Keratinocyte (primary cell): ENCODE results near the gene KCNB1. TPM values are rescaled to one million over a fixed set of nuclear protein-coding genes. Genes with fewer than 3 reads are reported as not detected.

ENCODE experiments used
- DNase-seq: peaks from one replicate; pipeline ENCODE4 v3.0.0-alpha.2; 2011; ENCODE audit warnings: low read depth, missing footprints, low spot score
- FAIRE-seq: peaks from 2 replicates; lab custom pipeline; 2011; peaks lifted over from hg19 to GRCh38; lab: Jason Lieb, UNC
- H2AFZ ChIP-seq: 2 replicates; pipeline ENCODE4 v1.6.0; 2012; ENCODE audit warnings: low read length, control low read depth, inconsistent platforms; ENCODE audit not compliant: control insufficient read depth
- H3K27ac ChIP-seq: 2 replicates; pipeline ENCODE4 v1.5.1; 2011; ENCODE audit warnings: low read length; ENCODE audit not compliant: control insufficient read depth, insufficient read depth
- H3K27me3 ChIP-seq: 3 replicates; pipeline ENCODE4 v1.6.0; 2011; ENCODE audit warnings: low read length; ENCODE audit not compliant: control insufficient read depth, insufficient read depth; ENCODE audit errors: extremely low read depth
- H3K36me3 ChIP-seq, 2 experiments: 2 replicates in 1 of 2; 3 replicates in 1 of 2; pipeline ENCODE4 v1.5.1; 2011; ENCODE audit warnings: low read length in 2 of 2, mild to moderate bottlenecking in 1 of 2; ENCODE audit not compliant: control insufficient read depth in 2 of 2, insufficient read depth in 2 of 2; ENCODE audit errors: extremely low read depth in 1 of 2
- H3K4me1 ChIP-seq: 3 replicates; pipeline ENCODE4 v1.5.1; 2011; ENCODE audit warnings: low read length; ENCODE audit not compliant: control insufficient read depth, insufficient read depth; ENCODE audit errors: extremely low read depth
- H3K4me2 ChIP-seq: 3 replicates; pipeline ENCODE4 v1.6.0; 2011; ENCODE audit warnings: low read depth, low read length; ENCODE audit not compliant: control insufficient read depth, insufficient read depth; ENCODE audit errors: extremely low read depth
- H3K4me3 ChIP-seq, 3 experiments: fragments of 200-600 bp in 1 of 3; sonication (generic) in 1 of 3; 2 replicates in 2 of 3; 3 replicates in 1 of 3; pipeline ENCODE4 v1.5.1; 2011 to 2016; ENCODE audit warnings: low read length in 3 of 3, mild to moderate bottlenecking in 3 of 3, control low read depth in 2 of 3, inconsistent platforms in 1 of 3, low read depth in 1 of 3, mixed read lengths in 1 of 3, mixed run types in 1 of 3, moderate library complexity in 1 of 3; ENCODE audit not compliant: control insufficient read depth in 2 of 3, insufficient read depth in 2 of 3; ENCODE audit errors: extremely low read depth in 1 of 3
- H3K79me2 ChIP-seq: 2 replicates; pipeline ENCODE4 v1.6.0; 2012; ENCODE audit warnings: low read length; ENCODE audit not compliant: control insufficient read depth, insufficient read depth
- H3K9ac ChIP-seq: 3 replicates; pipeline ENCODE4 v1.6.0; 2011; ENCODE audit warnings: low read length; ENCODE audit not compliant: control insufficient read depth, insufficient read depth; ENCODE audit errors: extremely low read depth
- H3K9me1 ChIP-seq: 3 replicates; pipeline ENCODE4 v1.6.0; 2011; ENCODE audit warnings: low read length; ENCODE audit not compliant: control insufficient read depth, insufficient read depth; ENCODE audit errors: extremely low read depth
- H3K9me3 ChIP-seq: 2 replicates; pipeline ENCODE4 v1.5.1; 2012; ENCODE audit warnings: low read depth, low read length; ENCODE audit not compliant: control insufficient read depth
- H4K20me1 ChIP-seq: 3 replicates; pipeline ENCODE4 v1.6.0; 2011; ENCODE audit warnings: low read length; ENCODE audit not compliant: control insufficient read depth, insufficient read depth; ENCODE audit errors: extremely low read depth
- CTCF ChIP-seq, 3 experiments: IDR thresholded peaks in 1 of 3; conservative IDR thresholded peaks in 1 of 3; optimal IDR thresholded peaks in 1 of 3; 2 replicates in 2 of 3; 3 replicates in 1 of 3; pipeline versions ENCODE3 to v1.5.1; 2011; ENCODE audit warnings: low read length in 3 of 3, mild to moderate bottlenecking in 3 of 3, moderate library complexity in 2 of 3, control low read depth in 1 of 3, inconsistent platforms in 1 of 3; ENCODE audit not compliant: insufficient read depth in 2 of 3; ENCODE audit errors: extremely low read depth in 1 of 3
- EZH2 ChIP-seq: IDR thresholded peaks from one replicate; pipeline ENCODE4 v1.6.1; 2012; ENCODE audit warnings: inconsistent platforms, mild to moderate bottlenecking, low read length, moderate library complexity
- dilution Hi-C: fragments of 300-500 bp; cut with MboI; formaldehyde crosslinking; loops from one replicate; pipeline ENCODE4 v1.7.0; 2020; ENCODE audit warnings: low sequenced_read_pairs; ENCODE audit not compliant: extremely low pct_ligation_motif_present
- polyA plus RNA-seq, 5 experiments: library from polyadenylated mRNA; depleted of rRNA in 3 of 5; stranded (reverse) in 3 of 5; stranded (forward) in 1 of 5; unstranded in 1 of 5; fragments of >200 nt; gene quantifications; 1 replicate in 1 of 5; 2 replicates in 3 of 5; 3 replicates in 1 of 5; pipeline versions ENCODE4 v1.2.1 to v1.2.3, GENCODE V29; 2011 to 2012; ENCODE audit warnings: missing spikeins in 2 of 5, low read depth in 1 of 5, low replicate concordance in 1 of 5

The KCNB1 gene
- polyA plus RNA-seq, 1 donor (not counting 4 experiments of a cell fraction or from before 2014, with no cell fraction given), result not detected

- Histone ChIP-seq H3K4me1 (no peaks in the 10 kb centered on the region), H4K20me1 (no peaks in the 10 kb centered on the region), H3K27me3 (peaks cover 9% of the 10 kb centered on the region), H3K79me2 (no peaks in the 10 kb centered on the region), H3K4me3 (no peak overlapping the region), H2AFZ (no peak overlapping the region), H3K9me3 (no peaks in the 10 kb centered on the region), H3K36me3 (no peaks in the 10 kb centered on the region), H3K9ac (no peak overlapping the region), H3K9me1 (no peaks in the 10 kb centered on the region), H3K27ac (no peak overlapping the region), H3K4me2 (no peak overlapping the region)
- dilution Hi-C loops, result no loop called here
- no peak for FAIRE-seq
- DNase-seq, result no peak
- TF ChIP-seq CTCF (optimal IDR thresholded peaks at IDR 0.05 in 1 of 3, IDR thresholded peaks at IDR 0.05 in 1 of 3, conservative IDR thresholded peaks at IDR 0.05 in 1 of 3; ENCODE audit: extremely low read depth in 1 of 3, insufficient read depth in 2 of 3, low read length in 3 of 3) (no peak), EZH2 (no peak)
Observed at GRCh38 chr20:49338061-49338460, 144.4 kb downstream of the KCNB1 start.

- dilution Hi-C loops, result no loop called here
- Histone ChIP-seq H3K9ac (no peak overlapping the region), H3K9me1 (no peaks in the 10 kb centered on the region), H3K27me3 (peaks cover 11% of the 10 kb centered on the region), H3K9me3 (no peaks in the 10 kb centered on the region), H3K4me1 (no peaks in the 10 kb centered on the region), H3K79me2 (no peaks in the 10 kb centered on the region), H3K27ac (no peak overlapping the region), H2AFZ (no peak overlapping the region), H4K20me1 (no peaks in the 10 kb centered on the region), H3K36me3 (no peaks in the 10 kb centered on the region), H3K4me2 (no peak overlapping the region), H3K4me3 (no peak overlapping the region)
- no peak for TF ChIP-seq EZH2
- no peak for TF ChIP-seq CTCF (optimal IDR thresholded peaks at IDR 0.05 in 1 of 3, IDR thresholded peaks at IDR 0.05 in 1 of 3, conservative IDR thresholded peaks at IDR 0.05 in 1 of 3; ENCODE audit: extremely low read depth in 1 of 3, insufficient read depth in 2 of 3, low read length in 3 of 3)
- DNase-seq, result no peak
- FAIRE-seq, result no peak
Observed at GRCh38 chr20:49337357-49337756, 145.1 kb downstream of the KCNB1 start.
